HG03342 (cell line): ENCODE data around the gene ELMO3.

Experiments
- ATAC-seq: cut with Tn5 transposase; IDR thresholded peaks from one replicate; pipeline ENCODE4 v1.9.1; 2021; ENCODE audit warnings: mild to moderate bottlenecking, moderate library complexity; ENCODE audit not compliant: unreplicated experiment

Gene ELMO3

DNA sequence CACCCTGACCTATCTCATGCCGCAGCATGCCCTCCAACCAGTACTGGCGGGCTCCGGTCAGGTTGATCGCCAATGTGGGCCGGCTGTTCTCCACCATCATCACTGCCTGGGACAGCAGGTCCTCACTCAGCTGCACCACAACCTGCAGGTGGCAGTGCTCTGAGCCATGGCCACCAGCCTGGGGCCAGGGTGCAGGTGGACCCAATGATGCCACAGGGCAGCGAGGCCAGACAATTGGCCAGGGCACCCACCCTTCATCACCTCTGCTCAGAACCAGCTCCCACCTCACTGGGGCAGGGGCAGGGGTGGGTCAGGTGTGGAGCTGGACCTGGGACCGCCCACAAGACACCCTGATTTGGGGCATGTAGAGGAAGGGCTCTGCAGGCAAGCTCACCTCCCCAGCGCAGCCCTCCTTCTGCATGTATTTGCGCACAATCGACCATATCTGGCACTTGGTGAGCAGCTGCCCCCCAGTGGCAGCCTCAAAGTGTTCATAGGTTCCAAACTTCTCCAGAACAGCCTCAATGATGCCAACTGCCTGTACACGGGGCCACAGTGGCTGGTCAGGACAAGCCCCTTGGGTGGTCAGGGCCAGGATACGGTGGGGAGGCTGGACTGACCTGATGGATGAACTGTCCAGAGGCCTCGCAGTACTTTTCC is 19.4 kb upstream of the ELMO3 start:
- ATAC-seq = no peak

DNA sequence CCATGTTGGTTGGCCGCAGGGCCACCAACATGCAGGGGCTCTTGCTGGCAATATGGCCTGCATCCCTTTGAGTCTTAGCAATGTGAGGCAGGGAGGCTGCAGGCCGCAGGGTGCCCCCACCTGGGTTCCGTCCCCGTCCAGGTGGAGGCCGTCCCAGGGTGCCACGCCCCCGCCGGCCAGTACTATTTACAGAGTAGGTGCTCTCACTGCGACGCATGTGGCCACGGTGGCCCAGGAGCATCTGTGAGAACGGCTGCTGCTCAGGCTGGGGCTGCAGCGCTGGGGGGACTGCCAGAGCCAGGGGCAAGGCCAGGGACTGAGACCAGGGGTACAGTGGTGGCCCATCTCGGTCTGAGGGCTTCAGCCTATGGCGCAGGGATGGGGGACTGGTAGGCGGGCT is 18.8 kb upstream of the ELMO3 start:
- ATAC-seq = no peak

GRCh38 chr16:67181346-67181745 is 17.6 kb upstream of the ELMO3 start:
- ATAC-seq = no peak

GRCh38 chr16:67182288-67182687 is 16.6 kb upstream of the ELMO3 start:
- no peak for ATAC-seq

GRCh38 chr16:67183284-67183626 is 15.7 kb upstream of the ELMO3 start:
- no peak for ATAC-seq

DNA sequence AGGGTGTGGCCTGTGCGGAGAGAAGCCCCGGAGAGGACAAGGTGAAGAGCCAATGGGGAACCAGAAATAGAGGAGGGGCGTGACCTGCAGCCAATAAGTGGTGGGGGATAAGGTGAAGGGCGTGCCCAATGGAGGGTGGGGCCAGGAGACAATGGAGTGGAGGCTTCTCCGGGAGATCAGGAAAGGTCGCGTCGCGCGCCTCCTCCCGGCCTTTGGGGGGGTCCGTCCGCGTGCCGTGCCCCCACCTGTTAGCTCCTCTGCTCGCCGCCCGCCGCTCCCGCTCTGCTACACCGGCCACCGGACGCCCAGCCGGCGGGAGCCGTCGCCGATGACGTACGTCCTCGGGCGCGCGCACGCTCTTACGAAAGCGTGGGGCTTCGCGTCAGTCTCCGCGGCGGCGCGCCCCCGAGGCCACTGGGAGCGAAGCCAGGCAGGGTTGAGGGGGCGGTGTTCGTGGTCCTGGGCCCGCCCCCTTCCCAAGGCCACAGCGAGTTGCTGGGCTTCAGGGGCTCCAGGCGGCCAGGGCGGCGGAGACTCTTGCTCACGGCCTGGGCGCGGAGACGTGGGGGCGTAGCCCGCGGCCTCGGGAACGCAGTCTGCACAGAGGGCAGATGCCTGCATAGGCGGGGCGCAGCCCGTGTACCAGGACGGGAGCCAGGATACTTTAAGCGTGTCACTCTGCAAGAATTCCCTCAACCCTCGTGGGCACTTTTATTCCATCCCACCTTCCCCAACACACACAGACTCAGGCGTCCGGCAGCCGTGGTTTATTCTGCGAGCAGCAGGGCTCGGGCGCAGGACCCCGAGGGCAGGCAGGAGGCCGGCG is 15.1 kb upstream of the ELMO3 start, which contains the start of gene MATCAP1:
MATCAP1 (minus strand) TSS at position 337 of the 826 bp plus-strand sequence. CDS start 3,353 bp downstream, outside the sequence.
- peak; percentile 94 for ATAC-seq

DNA sequence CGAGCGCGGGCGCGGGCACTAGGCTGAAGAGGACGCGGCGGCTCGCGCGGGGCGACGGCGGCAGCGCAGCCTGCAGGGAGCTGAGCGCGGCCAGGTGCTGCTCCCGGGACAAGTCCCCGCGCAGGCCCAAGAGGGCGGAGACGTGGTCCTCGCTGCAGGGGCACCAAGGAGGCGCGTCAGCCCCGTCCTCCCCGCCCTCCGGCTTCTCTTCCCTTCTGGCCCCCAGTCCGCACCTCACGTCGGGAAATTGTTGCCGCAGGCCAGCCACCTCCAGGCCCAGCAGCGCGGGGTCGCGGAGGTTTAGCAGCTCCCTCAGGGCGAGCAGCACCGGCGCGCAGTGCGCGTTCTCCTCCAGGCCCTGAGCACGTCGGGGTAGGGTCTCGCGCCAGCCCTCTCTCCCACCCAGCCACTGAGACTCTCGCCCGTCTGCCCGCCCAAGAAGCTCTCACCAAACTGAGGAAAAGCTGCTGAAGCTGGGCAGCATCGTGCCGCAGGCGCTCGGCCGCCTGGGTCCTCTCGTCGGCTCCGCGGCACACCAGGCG is 14.4 kb upstream of the ELMO3 start:
- no peak for ATAC-seq

- no peak for ATAC-seq
Observed at GRCh38 chr16:67184995-67185650, 13.8 kb upstream of the ELMO3 start.

DNA sequence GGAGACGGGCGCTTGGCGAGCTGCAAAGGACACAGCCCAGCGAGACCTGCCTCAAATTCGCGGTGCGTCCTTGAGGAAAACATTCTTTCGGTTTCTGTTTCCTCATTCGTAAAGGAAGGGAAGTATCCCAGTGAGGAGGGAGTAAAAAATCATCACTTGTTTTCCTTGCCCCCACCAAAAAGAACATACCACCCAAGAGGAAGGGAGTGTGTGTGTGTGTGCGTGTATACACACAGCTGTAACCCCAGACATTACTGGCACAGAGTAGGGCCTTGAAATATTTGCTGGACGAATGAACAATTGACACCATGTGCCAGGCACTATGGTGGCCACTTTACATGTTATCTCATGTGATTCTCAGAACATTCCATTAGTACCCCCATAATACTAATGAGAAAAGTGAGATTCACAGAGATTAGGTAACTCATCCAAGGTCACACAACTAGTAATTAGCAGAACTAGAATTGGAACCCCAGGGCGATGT is 13.2 kb upstream of the ELMO3 start:
- no peak for ATAC-seq

- ATAC-seq = no peak
Observed at GRCh38 chr16:67186550-67186950, 12.4 kb upstream of the ELMO3 start.

GRCh38 chr16:67187175-67187890 is 11.6 kb upstream of the ELMO3 start:
- ATAC-seq = no peak

- ATAC-seq = no peak
Observed at GRCh38 chr16:67188323-67188722, 10.6 kb upstream of the ELMO3 start.

- ATAC-seq = no peak
Observed at GRCh38 chr16:67188798-67189197, 10.1 kb upstream of the ELMO3 start.

DNA sequence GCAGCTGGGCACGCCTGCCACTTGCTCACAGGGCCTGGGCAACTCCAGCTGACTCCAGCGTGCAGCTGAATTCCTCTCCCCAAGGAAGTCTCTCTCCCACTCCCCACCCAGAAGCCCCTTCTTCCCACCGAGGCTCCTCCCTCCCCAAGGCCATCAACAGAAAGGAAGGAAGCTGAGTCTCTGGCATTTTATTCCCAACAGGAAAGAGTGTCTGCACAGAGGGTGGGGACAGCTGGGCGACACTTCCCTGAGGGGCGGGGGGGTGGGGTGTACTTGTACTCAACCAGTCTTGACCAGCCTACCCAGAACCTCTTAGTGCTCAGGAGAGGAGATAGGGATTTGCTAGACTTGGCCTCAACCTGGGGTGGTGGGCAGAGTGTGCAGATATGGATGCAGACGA is 8.9 kb upstream of the ELMO3 start, which contains the start of gene EXOC3L1:
EXOC3L1 (minus strand) TSS at position 96 of the 400 bp plus-strand sequence. CDS start 460 bp downstream, outside the sequence.
- ATAC-seq = no peak

DNA sequence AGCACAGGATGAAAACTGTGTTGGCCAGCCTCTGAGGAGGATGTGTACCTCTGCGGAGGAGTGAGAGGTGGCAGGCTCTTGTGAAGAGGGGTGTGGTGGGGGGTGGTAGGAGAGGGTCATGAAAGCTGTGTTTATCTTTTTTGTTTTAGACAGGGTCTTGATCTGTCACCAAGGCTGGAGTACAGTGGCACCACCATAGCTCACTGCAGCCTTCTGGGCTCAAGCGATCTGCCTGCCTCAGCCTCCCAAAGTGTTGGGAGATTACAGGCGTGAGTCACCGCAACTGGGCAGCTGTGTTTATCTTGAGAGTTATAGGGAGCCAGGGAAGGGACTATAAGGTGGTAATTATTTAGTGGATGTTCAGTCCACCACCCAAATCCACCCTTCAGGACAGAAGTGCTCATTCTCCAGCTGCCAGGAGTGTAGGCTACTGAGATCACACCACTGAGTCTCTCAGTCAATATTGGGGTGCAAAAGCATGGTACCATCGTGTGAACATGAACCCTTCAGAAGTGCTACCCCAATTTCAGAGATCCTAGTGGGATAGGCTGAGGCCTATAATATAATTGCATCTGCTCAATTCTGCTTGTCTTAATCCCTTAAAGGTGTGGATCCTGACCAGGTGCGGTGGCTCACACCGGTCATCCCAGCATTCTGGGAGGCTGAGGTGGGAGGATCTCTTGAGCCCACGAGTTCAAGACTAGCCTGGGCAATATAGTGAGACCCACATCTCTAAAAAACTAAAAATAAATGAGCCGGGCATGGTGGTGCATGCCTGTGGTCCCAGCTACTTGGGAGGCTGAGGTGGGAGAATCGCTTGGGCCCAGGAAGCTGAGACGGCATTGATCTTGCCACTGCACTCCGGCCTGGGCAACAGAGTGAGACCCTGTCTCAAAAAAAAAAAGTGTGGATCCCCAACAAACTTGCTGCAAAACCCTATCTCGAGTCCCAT is 8.2 kb upstream of the ELMO3 start:
- ATAC-seq = no peak

DNA sequence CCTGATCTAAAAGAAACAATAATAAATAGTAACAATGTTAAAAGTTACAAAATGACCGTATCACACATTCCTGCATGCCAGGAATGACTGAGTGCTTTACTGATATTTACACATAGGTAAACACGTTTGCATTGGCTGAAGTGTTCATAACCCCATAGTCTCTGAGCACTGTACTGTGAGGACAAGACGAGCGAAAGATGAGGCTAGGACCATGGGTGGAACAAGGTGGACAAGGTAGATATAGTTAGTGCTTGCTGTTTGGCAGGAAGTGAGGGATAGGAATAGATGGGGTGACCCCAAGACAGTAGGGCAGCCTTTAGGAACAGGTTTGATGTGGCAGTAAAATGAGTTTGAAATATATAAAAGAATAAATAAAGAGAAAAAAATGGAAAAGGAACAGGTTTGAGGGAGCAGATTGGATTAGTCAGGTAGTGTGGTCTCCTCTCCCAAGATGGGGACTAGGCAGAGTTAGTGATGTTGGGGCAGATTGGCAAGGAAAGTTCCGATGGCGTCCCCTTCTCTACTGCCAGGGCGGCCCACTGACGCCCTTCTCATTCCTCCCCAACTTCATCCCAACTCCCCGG is 7.4 kb upstream of the ELMO3 start:
- no peak for ATAC-seq

DNA sequence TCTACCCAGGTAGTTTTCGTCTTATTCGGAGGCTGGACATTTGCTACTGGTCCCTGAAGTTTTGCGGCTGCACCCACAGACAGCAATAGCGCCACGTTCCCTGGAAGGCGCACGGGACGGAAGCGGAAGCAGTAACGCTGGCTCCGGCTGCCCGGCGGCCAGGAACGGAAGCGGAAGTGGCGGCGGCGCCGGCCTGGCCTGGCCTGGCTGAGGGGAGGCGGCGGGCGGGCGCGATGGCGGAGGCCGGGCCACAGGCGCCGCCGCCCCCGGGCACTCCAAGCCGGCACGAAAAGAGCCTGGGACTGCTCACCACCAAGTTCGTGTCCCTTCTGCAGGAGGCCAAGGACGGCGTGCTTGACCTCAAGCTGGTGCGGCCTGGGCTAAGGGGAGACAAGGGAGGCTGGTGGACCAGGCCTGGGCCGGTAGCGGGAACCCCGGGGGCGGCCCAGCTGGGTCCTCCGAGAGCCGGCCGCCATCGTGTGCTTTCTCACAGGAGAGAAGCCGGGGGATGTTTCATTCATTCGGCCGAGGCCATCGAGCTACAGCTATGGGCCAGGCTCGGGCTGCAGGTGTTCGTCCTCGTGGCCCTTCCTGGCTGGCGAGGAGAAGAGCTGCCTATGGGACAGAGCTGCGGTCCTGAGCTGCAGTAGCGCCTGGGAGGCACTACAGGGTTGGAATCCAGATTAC is 6.8 kb upstream of the ELMO3 start, which contains the start of gene E2F4:
E2F4 (plus strand) TSS at position 161 of the 687 bp plus-strand sequence; CDS start at position 234, 73 bp downstream.
- ATAC-seq = peak; percentile 85

DNA sequence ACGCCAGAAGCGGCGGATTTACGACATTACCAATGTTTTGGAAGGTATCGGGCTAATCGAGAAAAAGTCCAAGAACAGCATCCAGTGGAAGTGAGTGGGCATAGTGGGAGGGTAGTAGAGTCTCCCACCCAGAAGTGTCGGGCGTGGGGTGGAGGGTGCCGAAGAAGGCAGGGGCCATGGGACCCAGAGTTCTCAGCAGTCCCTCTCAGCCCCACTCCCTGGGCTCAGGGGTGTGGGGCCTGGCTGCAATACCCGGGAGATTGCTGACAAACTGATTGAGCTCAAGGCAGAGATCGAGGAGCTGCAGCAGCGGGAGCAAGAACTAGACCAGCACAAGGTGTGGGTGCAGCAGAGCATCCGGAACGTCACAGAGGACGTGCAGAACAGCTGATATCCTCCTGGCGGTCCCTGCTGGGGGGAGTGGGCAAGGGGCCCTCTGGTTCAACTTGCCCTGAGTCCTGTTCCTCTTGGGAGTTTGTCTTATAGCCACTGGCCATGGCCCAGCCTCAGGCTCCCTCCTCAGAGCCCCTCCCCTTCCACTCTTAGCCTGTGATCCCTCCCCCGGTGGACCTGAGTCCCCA is 6.1 kb upstream of the ELMO3 start:
- no peak for ATAC-seq
